PC-3 (cell line): ENCODE measurements around the gene TMEM169.

Experiments
- CTCF ChIP-seq: fragments of 300-600 bp; sonication (generic); conservative IDR thresholded peaks from 2 replicates; pipeline ENCODE4 v1.5.1; 2017; ENCODE audit warnings: antibody characterized with exemption, low read depth, mild to moderate bottlenecking, low read length
- EZH2 ChIP-seq: fragments of 300-600 bp; sonication (generic); IDR thresholded peaks from one replicate; pipeline ENCODE4 v1.6.1; 2017; ENCODE audit warnings: antibody characterized with exemption, mild to moderate bottlenecking, low read length; ENCODE audit not compliant: unreplicated experiment

GRCh38 chr2:216117561-216118340 lies 36.0 kb downstream of the TMEM169 start:
- TF ChIP-seq CTCF (no peak), EZH2 (no peak)
